Neutrophil (primary cell): ENCODE measurements around the gene TSR1.
"Not testable (repeated sequence)": the region's sequence is repeated elsewhere in the genome, so short reads cannot be mapped to it uniquely, and the experiment has no call there.

Source experiments
- H3K27ac ChIP-seq: fragments of 200-600 bp; sonication (generic); 2 replicates; pipeline ENCODE4 v1.5.1; 2016; ENCODE audit warnings: mild to moderate bottlenecking, moderate library complexity
- H3K27me3 ChIP-seq: fragments of 200-600 bp; sonication (generic); 2 replicates; pipeline ENCODE4 v1.6.0; 2016; ENCODE audit warnings: mild to moderate bottlenecking
- H3K36me3 ChIP-seq: fragments of 200-600 bp; sonication (generic); 2 replicates; pipeline ENCODE4 v1.5.1; 2017
- H3K4me1 ChIP-seq, 2 experiments: fragments of 200-600 bp in 1 of 2; sonication (generic) in 1 of 2; 1 replicate in 1 of 2; 2 replicates in 1 of 2; pipeline versions ENCODE4 v1.5.1 to v1.6.1; 2013 to 2016; ENCODE audit warnings: low read depth in 1 of 2, low read length in 1 of 2, mild to moderate bottlenecking in 1 of 2, moderate library complexity in 1 of 2; ENCODE audit not compliant: control insufficient read depth in 1 of 2, insufficient read depth in 1 of 2
- H3K4me3 ChIP-seq, 2 experiments: fragments of 200-600 bp in 1 of 2; sonication (generic) in 1 of 2; 1 replicate in 1 of 2; 2 replicates in 1 of 2; pipeline ENCODE4 v1.5.1; 2013 to 2016; ENCODE audit warnings: low read depth in 1 of 2, low read length in 1 of 2, mild to moderate bottlenecking in 1 of 2, moderate library complexity in 1 of 2
- H3K9me3 ChIP-seq: fragments of 200-600 bp; sonication (generic); 2 replicates; pipeline ENCODE4 v1.5.1; 2016
- TF ChIP-seq, protein P1 (sequence below): fragments of 200-600 bp; sonication (generic); IDR thresholded peaks from 2 replicates; pipeline ENCODE4 v1.5.1; 2016; ENCODE audit warnings: antibody characterized with exemption

The TSR1 gene

GRCh38 chr17:2319051-2319450, 17.2 kb downstream of the TSR1 start:
- Histone ChIP-seq H3K9me3 (no peaks in the 10 kb centered on the region), H3K27ac (no peak overlapping the region), H3K4me1 (no peaks in the 10 kb centered on the region), H3K27me3 (no peaks in the 10 kb centered on the region), H3K4me3 (no peak overlapping the region), H3K36me3 (peaks cover 14% of the 10 kb centered on the region)
- TF ChIP-seq, protein P1, sequence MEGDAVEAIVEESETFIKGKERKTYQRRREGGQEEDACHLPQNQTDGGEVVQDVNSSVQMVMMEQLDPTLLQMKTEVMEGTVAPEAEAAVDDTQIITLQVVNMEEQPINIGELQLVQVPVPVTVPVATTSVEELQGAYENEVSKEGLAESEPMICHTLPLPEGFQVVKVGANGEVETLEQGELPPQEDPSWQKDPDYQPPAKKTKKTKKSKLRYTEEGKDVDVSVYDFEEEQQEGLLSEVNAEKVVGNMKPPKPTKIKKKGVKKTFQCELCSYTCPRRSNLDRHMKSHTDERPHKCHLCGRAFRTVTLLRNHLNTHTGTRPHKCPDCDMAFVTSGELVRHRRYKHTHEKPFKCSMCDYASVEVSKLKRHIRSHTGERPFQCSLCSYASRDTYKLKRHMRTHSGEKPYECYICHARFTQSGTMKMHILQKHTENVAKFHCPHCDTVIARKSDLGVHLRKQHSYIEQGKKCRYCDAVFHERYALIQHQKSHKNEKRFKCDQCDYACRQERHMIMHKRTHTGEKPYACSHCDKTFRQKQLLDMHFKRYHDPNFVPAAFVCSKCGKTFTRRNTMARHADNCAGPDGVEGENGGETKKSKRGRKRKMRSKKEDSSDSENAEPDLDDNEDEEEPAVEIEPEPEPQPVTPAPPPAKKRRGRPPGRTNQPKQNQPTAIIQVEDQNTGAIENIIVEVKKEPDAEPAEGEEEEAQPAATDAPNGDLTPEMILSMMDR, result no peak

GRCh38 chr17:2317796-2318195, 18.5 kb downstream of the TSR1 start:
- Histone ChIP-seq H3K4me1 (no peaks in the 10 kb centered on the region), H3K27ac (no peak overlapping the region), H3K4me3 (no peak overlapping the region), H3K9me3 (no peaks in the 10 kb centered on the region), H3K27me3 (no peaks in the 10 kb centered on the region), H3K36me3 (peaks cover 2% of the 10 kb centered on the region)
- TF ChIP-seq, protein P1, result no peak

GRCh38 chr17:2316916-2317205, 19.4 kb downstream of the TSR1 start:
- not testable (repeated sequence) for H3K27ac ChIP-seq, H3K36me3 ChIP-seq, H3K4me1 ChIP-seq, H3K9me3 ChIP-seq, H3K27me3 ChIP-seq, H3K4me3 ChIP-seq

- no peak overlapping the region for H3K27ac ChIP-seq
- no peaks in the 10 kb centered on the region for H3K4me1 ChIP-seq
- no peaks in the 10 kb centered on the region for H3K27me3 ChIP-seq
- no peaks in the 10 kb centered on the region for H3K36me3 ChIP-seq
- H3K4me3 ChIP-seq, result no peak overlapping the region
- no peaks in the 10 kb centered on the region for H3K9me3 ChIP-seq
- TF ChIP-seq, protein P1, result no peak
These were observed 23.5 kb downstream of the TSR1 start for GRCh38 chr17:2312736-2313135.

- TF ChIP-seq, protein P1, result no peak
- no peaks in the 10 kb centered on the region for H3K4me1 ChIP-seq
These were observed 26.7 kb downstream of the TSR1 start for GRCh38 chr17:2309338-2310154.

GRCh38 chr17:2304931-2305330, 31.3 kb downstream of the TSR1 start:
- H3K36me3 ChIP-seq, result no peaks in the 10 kb centered on the region

More at GRCh38 chr17:2309338-2310154, 26.7 kb downstream of the TSR1 start:
- H3K36me3 ChIP-seq, result no peaks in the 10 kb centered on the region
- H3K27ac ChIP-seq, result no peak overlapping the region
- no peaks in the 10 kb centered on the region for H3K9me3 ChIP-seq
- H3K27me3 ChIP-seq, result no peaks in the 10 kb centered on the region
- H3K4me3 ChIP-seq, result no peak overlapping the region

More at GRCh38 chr17:2304931-2305330, 31.3 kb downstream of the TSR1 start:
- Histone ChIP-seq H3K4me1 (peaks cover 33 to 37% of the 10 kb centered on the region in 2 experiments), H3K27ac (no peak overlapping the region), H3K4me3 (no peak overlapping the region), H3K27me3 (no peaks in the 10 kb centered on the region), H3K9me3 (no peaks in the 10 kb centered on the region)
- TF ChIP-seq, protein P1, result no peak
